ENCODE data around the gene RNF167. TPM values are rescaled to one million over a fixed set of nuclear protein-coding genes. Genes with fewer than 3 reads are reported as not detected.

RNF167 gene
- polyA plus RNA-seq (2011; rRNA removed) (69.9 and 73.5 TPM in 2 replicates), polyA minus RNA-seq (2011; rRNA and poly(A)+ RNA removed) (44.6 and 69.0 TPM in 2 replicates)

DNA sequence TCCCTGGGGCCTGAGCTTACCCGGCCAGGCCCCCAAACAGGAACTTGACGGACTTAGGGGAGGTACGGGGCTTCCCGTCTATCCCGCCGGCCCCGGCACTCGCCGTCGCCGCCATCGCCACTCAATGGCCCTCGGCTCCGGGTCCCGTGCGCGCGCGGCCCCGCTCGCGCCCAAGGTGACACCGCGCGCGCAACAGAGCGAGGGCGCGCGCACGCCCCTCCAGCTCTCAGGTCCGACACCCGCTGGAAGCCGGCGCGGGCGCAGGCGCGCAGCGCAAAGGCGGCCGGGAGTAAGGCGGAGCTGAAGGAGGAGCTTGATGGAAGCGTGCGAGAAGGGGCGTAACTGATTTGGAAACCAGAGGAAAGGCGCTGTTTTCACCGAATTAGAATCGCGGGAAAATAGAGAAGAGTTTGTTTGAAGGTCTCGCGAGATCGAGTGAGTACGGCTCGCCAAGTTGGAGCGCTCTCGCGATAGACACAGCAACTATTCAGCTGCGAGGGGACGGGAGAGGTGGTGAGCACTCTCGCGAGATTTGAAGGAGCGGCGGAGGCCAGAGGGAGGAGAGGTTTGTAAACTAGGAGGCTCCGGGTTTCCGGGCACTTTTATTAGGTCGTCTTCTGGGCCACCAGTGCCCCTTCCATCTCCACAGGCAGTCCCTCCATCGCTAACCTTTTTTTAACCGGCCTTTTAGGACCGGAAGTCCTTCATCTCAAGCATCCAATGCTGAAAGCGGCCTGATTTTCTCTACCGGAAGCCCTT is at the start of gene RNF167, which contains the start of gene SLC25A11:
RNF167 (plus strand) TSS at position 473 of the 759 bp plus-strand sequence. CDS start 642 bp downstream, outside the sequence.
SLC25A11 (minus strand) TSS at position 251 of the 759 bp plus-strand sequence; CDS start at position 115, 136 bp downstream.
- TF ChIP-seq, protein P1, sequence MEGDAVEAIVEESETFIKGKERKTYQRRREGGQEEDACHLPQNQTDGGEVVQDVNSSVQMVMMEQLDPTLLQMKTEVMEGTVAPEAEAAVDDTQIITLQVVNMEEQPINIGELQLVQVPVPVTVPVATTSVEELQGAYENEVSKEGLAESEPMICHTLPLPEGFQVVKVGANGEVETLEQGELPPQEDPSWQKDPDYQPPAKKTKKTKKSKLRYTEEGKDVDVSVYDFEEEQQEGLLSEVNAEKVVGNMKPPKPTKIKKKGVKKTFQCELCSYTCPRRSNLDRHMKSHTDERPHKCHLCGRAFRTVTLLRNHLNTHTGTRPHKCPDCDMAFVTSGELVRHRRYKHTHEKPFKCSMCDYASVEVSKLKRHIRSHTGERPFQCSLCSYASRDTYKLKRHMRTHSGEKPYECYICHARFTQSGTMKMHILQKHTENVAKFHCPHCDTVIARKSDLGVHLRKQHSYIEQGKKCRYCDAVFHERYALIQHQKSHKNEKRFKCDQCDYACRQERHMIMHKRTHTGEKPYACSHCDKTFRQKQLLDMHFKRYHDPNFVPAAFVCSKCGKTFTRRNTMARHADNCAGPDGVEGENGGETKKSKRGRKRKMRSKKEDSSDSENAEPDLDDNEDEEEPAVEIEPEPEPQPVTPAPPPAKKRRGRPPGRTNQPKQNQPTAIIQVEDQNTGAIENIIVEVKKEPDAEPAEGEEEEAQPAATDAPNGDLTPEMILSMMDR (IDR thresholded peaks at IDR 0.05; ENCODE audit: insufficient read depth, low read depth, low read length) = no peak
- POLR2A ChIA-PET = interaction anchor here (0.6 to 1.7 kb wide), 5 partner anchors 9 to 31 kb away, joined by 3 to 9 read pairs (median 3); partner anchors contain the start of gene SPAG7
- DNase-seq (ENCODE audit: low read depth) = peak; percentile 99
- CTCF ChIA-PET = interaction anchor here (0.6 to 2.7 kb wide), 14 partner anchors 13 to 122 kb away, joined by 3 to 17 read pairs (median 4); partner anchors contain the start of genes CAMTA2, CHRNE, INCA1 and KIF1C
- peak within 1 kb of the TSS; percentile 72 for H3K4me3 ChIP-seq (ENCODE audit: low read depth, low read length)
- peaks cover 25% of the 10 kb centered on the region for H3K36me3 ChIP-seq (ENCODE audit: control insufficient read depth, insufficient read depth, low read length)
- H3K27me3 ChIP-seq (ENCODE audit: control insufficient read depth, insufficient read depth, low read length) = no peaks in the 10 kb centered on the region

DNA sequence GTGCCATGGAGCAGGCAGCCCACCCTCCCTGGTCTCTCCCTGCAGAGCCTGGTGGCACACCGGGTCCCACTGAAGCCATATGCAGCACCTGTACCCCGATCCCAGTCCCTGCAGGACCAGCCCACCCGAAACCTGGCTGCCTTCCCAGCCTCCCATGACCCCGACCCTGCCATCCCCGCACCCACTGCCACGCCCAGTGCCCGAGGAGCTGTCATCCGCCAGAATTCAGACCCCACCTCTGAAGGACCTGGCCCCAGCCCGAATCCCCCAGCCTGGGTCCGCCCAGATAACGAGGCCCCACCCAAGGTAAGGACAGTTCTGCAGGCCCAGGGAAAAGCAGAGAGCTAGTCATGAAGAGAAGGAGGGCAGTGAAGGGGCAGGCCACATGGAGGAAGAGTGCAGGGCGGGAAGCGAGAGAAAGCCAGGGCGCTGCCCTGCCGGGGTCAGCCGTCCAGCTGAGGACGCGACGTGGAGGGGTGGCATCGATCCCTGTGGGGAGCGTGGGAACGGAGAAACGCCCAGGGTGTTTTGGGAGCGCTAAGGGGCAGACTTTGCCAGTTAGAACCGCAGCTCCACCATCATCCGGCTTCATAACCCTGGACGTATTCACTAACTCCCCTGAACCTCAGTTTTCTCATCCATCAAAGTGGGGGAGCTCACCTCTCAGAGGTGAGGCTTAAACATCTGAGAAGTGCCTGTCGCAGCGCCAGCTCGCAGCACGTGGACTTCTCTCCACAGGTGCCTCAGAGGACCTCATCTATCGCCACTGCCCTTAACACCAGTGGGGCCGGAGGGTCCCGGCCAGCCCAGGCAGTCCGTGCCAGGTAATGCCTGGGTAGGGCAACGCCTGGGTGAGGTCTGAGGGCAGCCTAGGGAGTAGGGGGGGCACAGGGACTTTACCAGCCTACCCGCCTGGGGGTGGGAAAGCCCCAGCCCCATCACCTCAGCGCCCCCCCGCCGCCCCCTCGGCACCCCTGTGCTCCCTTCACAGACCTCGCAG is 48.4 kb upstream of the RNF167 start:
- ChIA-PET POLR2A (no interaction called here), CTCF (interaction anchor here (0.7 to 4.8 kb wide), 6 partner anchors 10 to 105 kb away, joined by 3 to 46 read pairs (median 4); partner anchors contain the start of genes GLTPD2 and VMO1)

DNA sequence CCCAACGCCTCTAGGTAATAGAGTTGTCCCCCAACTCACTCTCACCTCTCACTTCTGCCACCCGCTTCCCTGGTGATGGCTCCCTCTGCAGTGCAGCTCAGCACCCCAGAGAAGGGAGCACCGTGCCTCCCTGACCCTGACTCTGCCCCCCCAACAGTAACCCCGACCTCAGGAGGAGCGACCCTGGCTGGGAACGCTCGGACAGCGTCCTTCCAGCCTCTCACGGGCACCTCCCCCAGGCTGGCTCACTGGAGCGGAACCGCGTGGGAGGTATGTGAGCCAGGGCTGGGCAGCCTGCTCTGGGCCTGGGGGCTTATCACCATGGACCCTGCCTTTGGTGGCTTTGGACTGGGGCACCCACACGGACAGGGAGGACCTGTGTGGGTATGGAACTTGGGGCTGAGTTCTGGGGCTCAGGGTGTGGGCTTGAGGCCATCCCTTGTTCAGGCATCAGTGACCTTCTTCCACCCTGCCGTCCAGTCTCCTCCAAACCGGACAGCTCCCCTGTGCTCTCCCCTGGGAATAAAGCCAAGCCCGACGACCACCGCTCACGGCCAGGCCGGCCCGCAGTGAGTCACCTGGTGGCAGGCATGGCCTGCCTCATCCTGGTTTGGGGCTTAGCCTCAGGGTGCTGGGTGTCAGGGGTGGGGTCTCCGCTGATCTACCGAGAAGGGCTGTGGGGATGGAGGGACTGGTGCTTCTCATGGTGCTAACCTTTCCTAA is 47.4 kb upstream of the RNF167 start:
- CTCF ChIA-PET = interaction anchor here (1.1 kb wide), 1 partner anchor 11 kb away, joined by 4 read pairs; the partner anchor contains the start of gene CHRNE
- DNase-seq (ENCODE audit: low read depth) = no peak
- POLR2A ChIA-PET = no interaction called here
- Histone ChIP-seq H3K36me3 (ENCODE audit: control insufficient read depth, insufficient read depth, low read length) (peaks cover 51% of the 10 kb centered on the region), H3K27me3 (ENCODE audit: control insufficient read depth, insufficient read depth, low read length) (no peaks in the 10 kb centered on the region), H3K4me3 (ENCODE audit: low read depth, low read length) (no peak overlapping the region)
- TF ChIP-seq, protein P1 (IDR thresholded peaks at IDR 0.05; ENCODE audit: insufficient read depth, low read depth, low read length) = no peak

More for the DNA sequence above, 48.4 kb upstream of the RNF167 start:
- Histone ChIP-seq H3K27me3 (ENCODE audit: control insufficient read depth, insufficient read depth, low read length) (no peaks in the 10 kb centered on the region), H3K4me3 (ENCODE audit: low read depth, low read length) (no peak overlapping the region), H3K36me3 (ENCODE audit: control insufficient read depth, insufficient read depth, low read length) (peaks cover 53% of the 10 kb centered on the region)
- no peak for DNase-seq (ENCODE audit: low read depth)
- TF ChIP-seq, protein P1 (IDR thresholded peaks at IDR 0.05; ENCODE audit: insufficient read depth, low read depth, low read length) = no peak

DNA sequence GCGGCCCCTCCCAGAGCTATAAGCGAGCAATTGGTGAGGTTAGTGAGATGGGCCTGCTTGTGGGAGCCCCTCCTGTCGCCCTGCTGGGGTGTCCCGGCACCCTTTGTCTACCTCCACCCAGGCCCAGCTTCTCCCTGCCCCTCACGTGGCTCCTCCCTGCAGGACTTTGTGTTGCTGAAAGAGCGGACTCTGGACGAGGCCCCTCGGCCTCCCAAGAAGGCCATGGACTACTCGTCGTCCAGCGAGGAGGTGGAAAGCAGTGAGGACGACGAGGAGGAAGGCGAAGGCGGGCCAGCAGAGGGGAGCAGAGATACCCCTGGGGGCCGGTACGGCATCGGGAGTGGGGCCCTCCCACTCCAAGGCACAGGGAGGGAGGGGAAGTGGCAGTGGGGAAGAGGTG is 46.8 kb upstream of the RNF167 start:
- TF ChIP-seq, protein P1 (IDR thresholded peaks at IDR 0.05; ENCODE audit: insufficient read depth, low read depth, low read length) = no peak
- Histone ChIP-seq H3K27me3 (ENCODE audit: control insufficient read depth, insufficient read depth, low read length) (no peaks in the 10 kb centered on the region), H3K36me3 (ENCODE audit: control insufficient read depth, insufficient read depth, low read length) (peaks cover 51% of the 10 kb centered on the region), H3K4me3 (ENCODE audit: low read depth, low read length) (no peak overlapping the region)
- ChIA-PET CTCF (interaction anchor here (1.1 kb wide), 1 partner anchor 10 kb away, joined by 4 read pairs; the partner anchor contains the start of gene CHRNE), POLR2A (no interaction called here)
- DNase-seq (ENCODE audit: low read depth) = no peak
